HL-60 (cell line): ENCODE results near the gene OSBPL7.

ENCODE experiments used
- POLR2AphosphoS5 ChIP-seq: IDR thresholded peaks from 2 replicates; pipeline ENCODE4 v1.6.1; 2012; ENCODE audit warnings: low read depth
- TF ChIP-seq, protein P1 (sequence below): IDR thresholded peaks from one replicate; pipeline ENCODE4 v1.5.1; 2011; ENCODE audit warnings: low read length, control low read depth, inconsistent platforms; ENCODE audit not compliant: insufficient read depth
- TF ChIP-seq, protein P2 (sequence below): IDR thresholded peaks from 2 replicates; pipeline ENCODE4 v1.6.1; 2012; ENCODE audit warnings: low read depth; ENCODE audit not compliant: insufficient replicate concordance

DNA sequence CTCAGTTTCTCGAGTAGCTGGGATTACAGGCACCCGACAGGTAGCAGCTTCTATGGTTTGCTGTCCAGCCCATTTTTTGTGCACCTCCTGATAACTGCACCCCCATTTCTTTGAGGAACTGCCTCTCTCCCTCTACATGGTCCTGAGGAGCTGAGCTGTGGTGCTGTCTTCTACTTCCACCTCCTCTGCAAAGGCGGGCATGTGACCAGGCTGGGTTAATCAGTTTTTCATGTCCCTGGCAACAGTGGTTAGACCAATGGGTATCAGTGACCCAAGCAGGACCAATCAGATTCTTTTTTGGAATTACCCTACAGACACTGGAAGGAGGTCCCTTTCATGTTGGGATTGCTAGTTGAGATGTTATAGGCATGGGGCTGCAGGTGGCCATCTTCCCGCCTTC is 47.3 kb downstream of the OSBPL7 start:
- no peak for TF ChIP-seq POLR2AphosphoS5
- TF ChIP-seq, protein P1, sequence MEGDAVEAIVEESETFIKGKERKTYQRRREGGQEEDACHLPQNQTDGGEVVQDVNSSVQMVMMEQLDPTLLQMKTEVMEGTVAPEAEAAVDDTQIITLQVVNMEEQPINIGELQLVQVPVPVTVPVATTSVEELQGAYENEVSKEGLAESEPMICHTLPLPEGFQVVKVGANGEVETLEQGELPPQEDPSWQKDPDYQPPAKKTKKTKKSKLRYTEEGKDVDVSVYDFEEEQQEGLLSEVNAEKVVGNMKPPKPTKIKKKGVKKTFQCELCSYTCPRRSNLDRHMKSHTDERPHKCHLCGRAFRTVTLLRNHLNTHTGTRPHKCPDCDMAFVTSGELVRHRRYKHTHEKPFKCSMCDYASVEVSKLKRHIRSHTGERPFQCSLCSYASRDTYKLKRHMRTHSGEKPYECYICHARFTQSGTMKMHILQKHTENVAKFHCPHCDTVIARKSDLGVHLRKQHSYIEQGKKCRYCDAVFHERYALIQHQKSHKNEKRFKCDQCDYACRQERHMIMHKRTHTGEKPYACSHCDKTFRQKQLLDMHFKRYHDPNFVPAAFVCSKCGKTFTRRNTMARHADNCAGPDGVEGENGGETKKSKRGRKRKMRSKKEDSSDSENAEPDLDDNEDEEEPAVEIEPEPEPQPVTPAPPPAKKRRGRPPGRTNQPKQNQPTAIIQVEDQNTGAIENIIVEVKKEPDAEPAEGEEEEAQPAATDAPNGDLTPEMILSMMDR = no peak
- TF ChIP-seq, protein P2, sequence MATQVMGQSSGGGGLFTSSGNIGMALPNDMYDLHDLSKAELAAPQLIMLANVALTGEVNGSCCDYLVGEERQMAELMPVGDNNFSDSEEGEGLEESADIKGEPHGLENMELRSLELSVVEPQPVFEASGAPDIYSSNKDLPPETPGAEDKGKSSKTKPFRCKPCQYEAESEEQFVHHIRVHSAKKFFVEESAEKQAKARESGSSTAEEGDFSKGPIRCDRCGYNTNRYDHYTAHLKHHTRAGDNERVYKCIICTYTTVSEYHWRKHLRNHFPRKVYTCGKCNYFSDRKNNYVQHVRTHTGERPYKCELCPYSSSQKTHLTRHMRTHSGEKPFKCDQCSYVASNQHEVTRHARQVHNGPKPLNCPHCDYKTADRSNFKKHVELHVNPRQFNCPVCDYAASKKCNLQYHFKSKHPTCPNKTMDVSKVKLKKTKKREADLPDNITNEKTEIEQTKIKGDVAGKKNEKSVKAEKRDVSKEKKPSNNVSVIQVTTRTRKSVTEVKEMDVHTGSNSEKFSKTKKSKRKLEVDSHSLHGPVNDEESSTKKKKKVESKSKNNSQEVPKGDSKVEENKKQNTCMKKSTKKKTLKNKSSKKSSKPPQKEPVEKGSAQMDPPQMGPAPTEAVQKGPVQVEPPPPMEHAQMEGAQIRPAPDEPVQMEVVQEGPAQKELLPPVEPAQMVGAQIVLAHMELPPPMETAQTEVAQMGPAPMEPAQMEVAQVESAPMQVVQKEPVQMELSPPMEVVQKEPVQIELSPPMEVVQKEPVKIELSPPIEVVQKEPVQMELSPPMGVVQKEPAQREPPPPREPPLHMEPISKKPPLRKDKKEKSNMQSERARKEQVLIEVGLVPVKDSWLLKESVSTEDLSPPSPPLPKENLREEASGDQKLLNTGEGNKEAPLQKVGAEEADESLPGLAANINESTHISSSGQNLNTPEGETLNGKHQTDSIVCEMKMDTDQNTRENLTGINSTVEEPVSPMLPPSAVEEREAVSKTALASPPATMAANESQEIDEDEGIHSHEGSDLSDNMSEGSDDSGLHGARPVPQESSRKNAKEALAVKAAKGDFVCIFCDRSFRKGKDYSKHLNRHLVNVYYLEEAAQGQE = no peak
